GM19193 (cell line): Measurements from ENCODE around the gene GALR3.

Experiments used
- POLR2A ChIP-seq: IDR thresholded peaks from 4 replicates; pipeline ENCODE4 v1.6.1; 2011; ENCODE audit not compliant: insufficient read depth, insufficient read length; ENCODE audit errors: extremely low read depth

Gene GALR3

GRCh38 chr22:37823134-37823985 is at the start of gene GALR3:
Gene GALR3 (plus strand): TSS chr22:37823382. CDS start chr22:37823407, 25 bp downstream.
- TF ChIP-seq POLR2A = no peak

- TF ChIP-seq POLR2A = no peak
These were observed 48.5 kb upstream of the GALR3 start for GRCh38 chr22:37774728-37775127.

- TF ChIP-seq POLR2A = no peak
These were observed 47.2 kb upstream of the GALR3 start for GRCh38 chr22:37775785-37776638.

- TF ChIP-seq POLR2A = no peak
These were observed 46.6 kb upstream of the GALR3 start for GRCh38 chr22:37776639-37777005.

GRCh38 chr22:37777122-37777687 is 46.0 kb upstream of the GALR3 start:
- no peak for TF ChIP-seq POLR2A

GRCh38 chr22:37778370-37779009 is 44.7 kb upstream of the GALR3 start:
- no peak for TF ChIP-seq POLR2A

- TF ChIP-seq POLR2A = no peak
These were observed 41.6 kb upstream of the GALR3 start for GRCh38 chr22:37781434-37782059.

GRCh38 chr22:37782340-37783168 is 40.6 kb upstream of the GALR3 start:
- TF ChIP-seq POLR2A = no peak

GRCh38 chr22:37784829-37785495 is 38.2 kb upstream of the GALR3 start:
- TF ChIP-seq POLR2A = no peak

- no peak for TF ChIP-seq POLR2A
These were observed 32.9 kb upstream of the GALR3 start for GRCh38 chr22:37790234-37790633.

- TF ChIP-seq POLR2A = no peak
These were observed 30.7 kb upstream of the GALR3 start for GRCh38 chr22:37792494-37792893.

- no peak for TF ChIP-seq POLR2A
These were observed 28.8 kb upstream of the GALR3 start for GRCh38 chr22:37794376-37794775.

GRCh38 chr22:37796079-37796478 is 27.1 kb upstream of the GALR3 start:
- no peak for TF ChIP-seq POLR2A
